ENCODE results near the gene WDR88. TPM values are rescaled to one million over a fixed set of nuclear protein-coding genes. Genes with fewer than 3 reads are reported as not detected.
"Not testable (repeated sequence)": the region's sequence is repeated elsewhere in the genome, so short reads cannot be mapped to it uniquely, and the experiment has no call there.

Gene WDR88
- total RNA-seq, 2 experiments from 2014 or later = 0.16 TPM; not detected in 1

DNA sequence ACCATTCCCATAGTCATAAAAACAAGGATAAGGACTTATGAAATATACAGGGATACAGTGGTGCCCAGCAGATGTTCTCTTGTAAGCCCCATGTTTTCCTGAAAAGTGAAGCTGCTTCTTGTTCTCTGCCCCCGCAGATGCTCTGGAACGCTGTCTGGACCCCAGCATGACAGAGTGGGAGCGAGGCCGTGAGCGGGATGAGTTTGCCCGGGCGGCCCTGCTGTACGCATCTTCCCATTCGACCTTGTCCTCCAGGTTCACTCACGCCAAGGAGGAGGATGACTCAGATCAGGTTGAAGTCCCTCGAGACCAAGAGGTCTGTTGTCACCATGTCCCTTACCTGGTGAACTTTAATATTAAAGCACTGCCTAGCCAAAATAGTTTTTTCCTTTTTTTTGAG lies 20.3 kb upstream of the WDR88 start:
- H3K27ac Mint-ChIP-seq = no peak overlapping the region
- peaks cover 20% of the 10 kb centered on the region for H3K36me3 Mint-ChIP-seq
- no peaks in the 10 kb centered on the region for H3K4me1 Mint-ChIP-seq
- no peak overlapping the region for H3K4me3 Mint-ChIP-seq
- no peaks in the 10 kb centered on the region for H3K9me3 Mint-ChIP-seq
- no peak for DNase-seq
- H3K27me3 Mint-ChIP-seq = no peaks in the 10 kb centered on the region

DNA sequence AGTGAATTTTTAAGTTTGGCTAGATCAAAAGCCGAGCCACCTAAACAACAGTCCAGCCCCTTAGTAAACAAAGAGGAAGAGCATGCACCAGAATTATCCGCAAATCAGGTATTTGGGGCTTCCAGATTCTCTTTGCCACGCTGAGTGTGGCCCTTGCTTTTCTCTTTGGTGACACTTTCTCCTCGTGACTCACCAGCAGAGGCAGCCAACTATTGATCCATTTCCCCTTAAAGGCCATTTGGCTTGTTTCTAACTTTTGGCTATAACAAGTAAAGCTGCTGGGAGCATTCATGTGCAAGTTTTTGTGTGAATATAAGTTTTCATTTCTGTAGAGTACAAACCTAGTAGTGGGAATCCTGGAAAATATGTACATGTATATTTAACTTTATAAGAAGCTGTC lies 17.6 kb upstream of the WDR88 start:
- no peaks in the 10 kb centered on the region for H3K27me3 Mint-ChIP-seq
- no peak overlapping the region for H3K27ac Mint-ChIP-seq
- H3K4me1 Mint-ChIP-seq = no peaks in the 10 kb centered on the region
- H3K4me3 Mint-ChIP-seq = no peak overlapping the region
- H3K36me3 Mint-ChIP-seq = peaks cover 22% of the 10 kb centered on the region
- no peak for DNase-seq
- no peaks in the 10 kb centered on the region for H3K9me3 Mint-ChIP-seq

DNA sequence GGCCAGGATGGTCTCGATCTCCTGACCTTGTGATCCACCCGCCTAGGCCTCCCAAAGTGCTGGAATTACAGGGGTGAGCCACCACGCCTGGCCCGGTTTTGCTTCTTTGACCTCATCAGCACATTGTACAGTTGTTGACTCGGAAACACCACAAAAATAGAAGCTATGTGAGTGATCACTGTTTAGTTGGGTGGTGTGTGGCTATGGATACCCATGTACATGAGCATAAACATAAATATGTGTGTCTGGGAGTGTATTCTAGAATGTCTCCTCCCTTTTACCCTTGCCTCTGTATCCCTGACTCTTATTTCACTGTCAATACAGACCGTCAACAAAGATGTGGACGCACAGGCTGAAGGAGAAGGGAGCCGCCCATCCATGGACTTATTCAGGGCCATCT lies 14.4 kb upstream of the WDR88 start:
- Mint-ChIP-seq H3K36me3 (peaks cover 19% of the 10 kb centered on the region), H3K27ac (no peak overlapping the region), H3K27me3 (no peaks in the 10 kb centered on the region)

DNA sequence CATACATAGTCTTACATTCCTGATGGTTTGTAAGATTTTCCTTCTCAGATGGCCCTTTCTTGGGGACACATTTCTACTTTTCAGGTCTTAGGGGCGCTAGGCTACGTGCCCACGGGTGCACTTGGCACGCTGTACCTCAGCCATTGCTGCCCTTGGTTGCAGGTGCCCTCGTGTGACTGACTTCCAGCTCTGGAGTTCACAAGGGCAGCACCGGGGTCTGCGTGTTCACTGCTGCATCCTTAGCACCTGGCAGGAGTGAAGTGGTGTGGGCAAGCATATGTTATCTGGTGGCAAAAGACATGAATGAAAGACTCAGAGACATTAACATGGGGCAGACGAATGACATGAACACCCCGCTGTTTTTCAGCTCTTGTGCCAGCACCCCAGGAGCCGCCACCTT lies 13.3 kb upstream of the WDR88 start:
- DNase-seq = no peak
- Mint-ChIP-seq H3K9me3 (no peaks in the 10 kb centered on the region), H3K4me3 (no peak overlapping the region), H3K27me3 (no peaks in the 10 kb centered on the region), H3K36me3 (peaks cover 19% of the 10 kb centered on the region), H3K27ac (no peak overlapping the region), H3K4me1 (no peaks in the 10 kb centered on the region)

More for the DNA sequence above, 14.4 kb upstream of the WDR88 start:
- Mint-ChIP-seq H3K4me3 (no peak overlapping the region), H3K4me1 (no peaks in the 10 kb centered on the region), H3K9me3 (no peaks in the 10 kb centered on the region)
- no peak for DNase-seq

DNA sequence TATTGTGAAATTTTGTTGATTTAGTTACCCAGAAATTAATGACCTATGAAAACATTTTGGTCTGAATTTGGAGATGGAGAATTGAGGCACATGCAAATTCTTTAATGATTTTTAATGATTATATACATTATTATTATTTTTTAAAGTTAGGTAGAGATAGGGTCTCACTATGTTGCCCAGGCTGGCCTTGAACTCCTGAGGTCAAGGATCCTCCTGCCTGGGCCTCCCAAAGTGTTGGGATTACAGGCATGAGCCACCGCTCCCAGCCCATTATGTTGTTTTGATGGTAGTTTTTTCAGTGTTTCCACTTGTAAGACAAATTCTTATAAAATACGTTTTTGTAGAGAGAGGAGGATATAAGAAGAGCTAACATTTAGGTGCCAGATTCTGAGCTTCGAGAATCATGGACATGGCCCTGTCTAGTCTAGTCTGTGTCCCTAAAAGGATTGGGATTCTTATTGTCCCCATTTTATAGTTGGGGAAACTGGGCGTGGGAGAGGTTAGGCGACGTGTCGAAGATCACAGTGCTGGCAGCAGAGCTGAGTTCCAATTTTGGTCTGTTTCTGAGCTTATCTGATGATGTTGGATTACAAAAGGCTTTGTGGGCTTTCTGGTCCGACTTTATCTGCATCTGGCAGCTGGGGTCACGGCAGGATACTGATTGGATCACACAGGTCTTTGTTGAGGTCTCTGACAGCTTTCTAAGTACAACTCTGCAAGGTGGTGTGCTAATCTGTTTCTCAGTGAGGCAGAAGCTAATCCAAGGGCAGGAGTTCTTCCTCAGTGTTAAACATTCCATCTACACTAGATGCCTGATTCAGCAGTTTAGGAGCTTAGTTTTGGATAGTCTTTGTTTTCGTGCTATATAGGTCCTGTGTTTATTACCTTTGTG lies 7.5 kb upstream of the WDR88 start:
- H3K27ac Mint-ChIP-seq = no peak overlapping the region
- no peaks in the 10 kb centered on the region for H3K27me3 Mint-ChIP-seq
- H3K4me3 Mint-ChIP-seq = no peak overlapping the region

DNA sequence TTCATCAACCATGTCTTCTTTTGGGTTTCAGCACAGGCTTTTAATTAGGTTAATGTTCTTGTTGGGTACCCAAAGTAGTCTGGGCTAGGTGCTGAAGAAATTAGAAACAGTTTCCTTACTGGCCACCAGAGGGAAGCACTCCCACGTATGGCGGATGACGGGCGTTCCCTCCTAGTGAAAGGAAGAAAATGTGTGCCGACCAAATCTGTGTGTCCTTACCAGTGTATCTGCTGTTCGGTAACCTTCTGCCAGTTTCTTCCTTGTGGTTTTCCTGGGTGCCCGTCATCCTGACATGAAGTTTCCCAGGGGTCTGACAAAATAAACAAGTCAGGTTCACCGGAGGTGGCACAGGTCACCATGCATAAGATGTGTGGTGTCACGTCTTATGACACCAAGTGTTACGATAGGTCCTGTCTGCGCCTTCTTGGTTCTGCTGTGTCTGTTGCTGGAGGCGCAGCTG lies 6.0 kb upstream of the WDR88 start:
- H3K36me3 Mint-ChIP-seq = peaks cover 10% of the 10 kb centered on the region
- DNase-seq = peak; percentile 34
- H3K9me3 Mint-ChIP-seq = no peaks in the 10 kb centered on the region
- no peaks in the 10 kb centered on the region for H3K27me3 Mint-ChIP-seq
- H3K27ac Mint-ChIP-seq = no peak overlapping the region
- H3K4me1 Mint-ChIP-seq = no peaks in the 10 kb centered on the region
- H3K4me3 Mint-ChIP-seq = no peak overlapping the region

More for the DNA sequence above, 7.5 kb upstream of the WDR88 start:
- Mint-ChIP-seq H3K4me1 (no peaks in the 10 kb centered on the region), H3K9me3 (no peaks in the 10 kb centered on the region), H3K36me3 (peaks cover 10% of the 10 kb centered on the region)
- no peak for DNase-seq

DNA sequence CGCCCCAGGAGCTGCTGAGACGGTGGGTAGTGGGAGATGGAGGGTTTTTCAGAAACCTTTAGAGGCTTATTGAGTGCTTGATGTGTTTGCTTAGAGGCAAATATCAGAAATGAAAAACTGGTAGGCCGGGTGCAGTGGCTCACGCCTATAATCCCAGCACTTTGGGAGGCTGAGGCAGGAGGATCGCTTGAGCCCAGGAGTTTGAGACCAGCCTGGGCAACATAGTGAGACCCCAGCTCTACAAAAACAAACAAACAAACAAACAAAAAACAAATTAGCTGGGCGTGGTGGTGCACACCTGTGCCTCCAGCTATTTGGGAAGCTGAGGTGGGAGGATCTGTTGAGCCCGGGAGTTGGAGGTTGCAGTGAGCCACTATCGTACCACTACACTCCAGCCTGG lies 5.2 kb upstream of the WDR88 start:
- not testable (repeated sequence) for H3K27me3 Mint-ChIP-seq, H3K4me1 Mint-ChIP-seq, H3K9me3 Mint-ChIP-seq, DNase-seq, H3K36me3 Mint-ChIP-seq, H3K27ac Mint-ChIP-seq, H3K4me3 Mint-ChIP-seq

DNA sequence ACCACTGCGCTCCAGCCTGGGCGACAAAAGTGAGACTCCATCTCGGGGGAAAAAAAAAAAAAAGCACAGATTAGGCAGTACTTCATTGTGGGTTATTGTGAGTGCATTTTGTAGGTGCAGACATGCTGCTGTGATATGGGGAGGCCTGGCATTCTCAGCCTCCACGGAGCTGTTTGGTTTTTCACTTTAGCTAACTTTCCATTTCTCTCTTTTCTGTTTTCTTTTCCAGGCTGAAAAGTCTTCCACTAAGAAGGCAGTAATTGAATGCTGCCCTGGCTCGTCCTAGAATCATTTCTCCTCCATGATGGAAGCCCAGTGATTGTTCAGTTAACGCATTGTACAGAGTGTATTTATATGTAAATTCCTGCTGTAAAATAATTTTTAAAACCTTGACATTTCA lies 2.0 kb upstream of the WDR88 start:
- H3K27ac Mint-ChIP-seq = no peak overlapping the region
- H3K9me3 Mint-ChIP-seq = no peaks in the 10 kb centered on the region
- H3K36me3 Mint-ChIP-seq = peaks cover 12% of the 10 kb centered on the region
- no peak for DNase-seq
- no peaks in the 10 kb centered on the region for H3K4me1 Mint-ChIP-seq
- no peak overlapping the region for H3K4me3 Mint-ChIP-seq
- no peaks in the 10 kb centered on the region for H3K27me3 Mint-ChIP-seq

DNA sequence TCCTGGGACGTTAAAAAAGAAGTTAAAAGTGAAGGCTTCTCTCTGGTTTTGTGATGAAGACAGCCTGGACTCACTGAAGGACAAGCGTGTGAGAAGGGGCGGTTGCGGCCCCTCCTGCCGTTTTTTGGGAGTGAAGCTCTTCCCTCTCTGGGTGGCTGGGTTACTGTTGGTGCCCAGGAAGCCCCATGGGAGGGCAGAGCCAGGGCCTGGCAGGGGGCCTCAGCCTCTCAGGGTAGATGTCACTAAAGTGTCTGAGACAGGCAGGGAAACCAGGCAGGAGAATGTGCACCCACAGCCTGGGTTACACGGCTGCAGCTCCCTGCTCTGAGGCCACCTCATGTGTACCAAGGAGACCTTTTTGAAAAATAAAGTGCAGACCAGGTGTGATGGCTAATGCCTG lies 1.5 kb upstream of the WDR88 start:
- Mint-ChIP-seq H3K27me3 (no peaks in the 10 kb centered on the region), H3K27ac (peak overlapping the region; percentile 58), H3K4me3 (no peak overlapping the region), H3K4me1 (peaks cover 2% of the 10 kb centered on the region), H3K9me3 (no peaks in the 10 kb centered on the region), H3K36me3 (peaks cover 10% of the 10 kb centered on the region)
- no peak for DNase-seq

DNA sequence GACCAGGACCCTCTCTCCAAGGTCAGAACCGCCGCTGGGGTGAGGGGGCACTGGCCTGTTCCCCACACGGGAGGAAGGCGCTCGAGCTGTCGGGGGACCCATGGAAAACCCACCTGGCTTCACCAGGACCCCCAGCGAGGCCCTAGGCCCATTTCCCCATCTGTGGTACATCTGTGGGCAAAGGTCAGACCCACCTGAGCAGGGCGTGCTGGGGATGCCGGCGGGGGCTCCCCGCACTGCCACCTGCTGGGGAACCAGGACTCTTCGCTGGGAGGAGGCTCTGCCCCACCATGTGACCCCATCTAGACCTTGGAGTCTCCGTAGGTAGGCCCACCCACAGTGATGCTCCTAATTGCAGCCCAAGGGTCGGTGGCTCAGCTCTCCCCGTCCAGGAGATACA lies 511 bp downstream of the WDR88 start:
- no peak for DNase-seq
- Mint-ChIP-seq H3K27me3 (no peaks in the 10 kb centered on the region), H3K4me1 (peaks cover 2% of the 10 kb centered on the region), H3K4me3 (no peak overlapping the region), H3K27ac (no peak overlapping the region), H3K9me3 (no peaks in the 10 kb centered on the region), H3K36me3 (peaks cover 8% of the 10 kb centered on the region)

DNA sequence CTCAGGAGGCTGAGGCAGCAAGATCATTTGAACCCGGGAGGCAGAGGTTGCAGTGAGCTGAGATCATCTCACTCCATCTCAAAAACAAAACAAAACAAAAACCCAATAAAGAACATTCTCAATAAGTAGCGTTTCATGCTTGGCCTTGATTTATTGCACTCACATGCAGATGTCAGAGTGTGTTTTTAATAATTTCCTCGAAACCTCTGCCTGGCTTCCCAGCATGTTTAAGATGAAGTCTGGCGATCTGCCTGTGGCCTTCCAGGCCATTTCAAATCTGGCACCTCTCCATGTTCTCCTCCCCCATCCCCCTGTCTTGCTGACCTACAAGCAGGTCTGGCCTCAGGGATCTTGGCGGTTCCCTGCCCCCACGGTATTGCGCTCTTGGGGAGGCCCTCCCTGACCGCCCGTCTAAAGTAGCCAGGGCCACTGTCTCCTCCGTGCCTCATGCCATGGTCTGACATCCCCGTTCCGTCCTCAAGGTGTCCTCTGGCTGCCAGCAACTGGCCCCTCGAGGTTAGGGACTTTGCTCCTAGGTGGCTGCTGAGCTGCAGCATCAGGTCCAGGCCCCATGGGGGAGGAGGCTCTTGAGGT lies 1.6 kb downstream of the WDR88 start:
- peaks cover 2% of the 10 kb centered on the region for H3K4me1 Mint-ChIP-seq

DNA sequence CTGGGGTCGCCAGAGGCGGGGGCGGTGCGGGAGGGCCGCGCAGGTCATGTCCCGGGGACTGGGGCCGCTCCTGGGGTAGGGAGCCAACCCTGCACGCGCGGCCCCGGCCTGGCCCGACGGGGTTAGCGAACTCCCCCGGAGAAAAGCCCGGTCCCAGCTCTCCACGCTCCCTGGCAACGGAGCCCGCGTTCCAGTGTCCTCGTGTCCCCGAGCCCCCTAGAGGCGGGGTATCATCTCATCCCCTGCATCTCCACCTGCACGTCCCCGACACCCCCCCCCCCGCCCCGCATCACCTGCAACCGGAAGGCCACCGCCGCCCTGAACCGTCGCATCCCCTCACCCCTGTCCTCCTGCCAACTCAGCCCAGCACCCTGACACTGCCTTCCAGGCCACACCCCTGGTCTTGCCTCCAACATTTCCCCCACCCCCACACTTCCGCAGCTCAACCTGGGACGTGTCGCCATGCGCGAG lies 2.7 kb downstream of the WDR88 start:
- peak overlapping the region; percentile 73 for H3K4me3 Mint-ChIP-seq
- no peaks in the 10 kb centered on the region for H3K27me3 Mint-ChIP-seq
- H3K4me1 Mint-ChIP-seq = peaks cover 2% of the 10 kb centered on the region
- no peaks in the 10 kb centered on the region for H3K9me3 Mint-ChIP-seq
- DNase-seq = peak; percentile 74
- no peak overlapping the region for H3K27ac Mint-ChIP-seq
- H3K36me3 Mint-ChIP-seq = peaks cover 6% of the 10 kb centered on the region

More for the DNA sequence above, 1.6 kb downstream of the WDR88 start:
- DNase-seq = no peak
- H3K9me3 Mint-ChIP-seq = no peaks in the 10 kb centered on the region
- no peaks in the 10 kb centered on the region for H3K27me3 Mint-ChIP-seq
- no peak overlapping the region for H3K27ac Mint-ChIP-seq
- peaks cover 6% of the 10 kb centered on the region for H3K36me3 Mint-ChIP-seq
- H3K4me3 Mint-ChIP-seq = peak overlapping the region; percentile 42

DNA sequence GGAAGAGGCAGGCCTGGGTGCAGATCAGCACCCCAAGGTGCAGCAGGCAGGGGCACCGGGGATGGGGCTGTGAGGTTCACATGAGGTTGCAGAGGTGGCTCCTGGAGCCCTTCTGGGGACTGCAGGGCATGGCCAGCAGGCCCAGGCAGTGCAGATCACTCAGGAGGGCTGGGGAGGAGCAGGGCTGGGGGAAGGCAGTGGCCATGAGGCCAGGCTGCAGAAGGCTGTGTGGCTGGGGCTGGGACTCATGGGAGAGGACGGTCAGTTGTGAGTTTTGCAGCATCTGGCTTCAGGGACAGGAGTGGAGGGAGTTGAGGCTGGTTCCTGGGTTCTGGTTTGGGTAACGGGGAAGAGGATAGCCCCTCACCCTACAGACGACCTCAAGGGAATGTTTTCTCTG lies 7.3 kb downstream of the WDR88 start:
- Mint-ChIP-seq H3K9me3 (no peaks in the 10 kb centered on the region), H3K4me1 (peaks cover 7% of the 10 kb centered on the region), H3K27ac (no peak overlapping the region), H3K27me3 (peaks cover 4% of the 10 kb centered on the region), H3K4me3 (no peak overlapping the region), H3K36me3 (no peaks in the 10 kb centered on the region)
- DNase-seq = no peak

DNA sequence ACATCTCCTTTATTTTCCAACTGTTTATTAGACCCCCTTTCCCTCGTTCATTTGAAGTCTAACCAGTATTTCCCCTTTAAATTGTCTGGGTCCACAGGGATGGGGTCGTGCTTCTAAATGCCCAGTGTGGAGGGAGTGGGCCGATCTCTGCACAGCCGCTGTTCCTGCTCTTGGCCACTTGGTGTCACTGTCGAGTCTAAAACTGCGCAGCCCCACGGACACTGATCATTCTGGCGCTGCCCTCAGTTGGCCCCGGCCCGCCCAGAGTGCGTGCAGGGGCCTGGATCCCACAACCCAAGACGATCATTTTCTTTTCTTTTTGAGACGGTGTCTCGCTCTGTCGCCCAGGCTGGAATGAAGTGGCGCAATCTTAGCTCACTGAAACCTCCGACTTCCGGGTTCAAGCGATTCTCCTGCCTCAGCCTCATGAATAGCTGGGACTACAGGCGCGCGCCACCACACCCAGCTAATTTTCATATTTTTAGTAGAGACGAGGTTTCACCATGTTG lies 12.0 kb downstream of the WDR88 start:
- peak; percentile 46 for DNase-seq
- Mint-ChIP-seq H3K27me3 (peaks cover 4% of the 10 kb centered on the region), H3K27ac (no peak overlapping the region), H3K9me3 (no peaks in the 10 kb centered on the region), H3K36me3 (no peaks in the 10 kb centered on the region), H3K4me3 (no peak overlapping the region), H3K4me1 (peaks cover 5% of the 10 kb centered on the region)

DNA sequence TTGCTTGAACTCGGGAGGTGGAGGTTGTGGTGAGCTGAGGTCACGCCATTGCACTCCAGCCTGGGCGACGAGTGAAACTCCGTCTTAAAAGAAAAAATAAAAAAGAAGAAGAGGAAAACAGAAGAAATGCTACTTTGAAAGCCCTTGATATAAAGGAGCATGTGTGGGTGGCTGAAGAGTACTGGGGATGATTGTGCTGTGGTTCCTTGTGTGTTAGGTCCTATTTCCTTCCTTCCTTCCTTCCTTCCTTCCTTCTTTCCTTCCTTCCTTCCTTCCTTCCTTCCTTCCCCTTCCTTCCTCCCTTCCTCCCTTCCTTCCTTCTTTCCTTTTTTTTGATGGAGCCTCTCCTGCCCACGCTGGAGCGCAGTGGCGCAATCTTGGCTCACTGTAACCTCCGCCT lies 14.3 kb downstream of the WDR88 start:
- H3K27ac Mint-ChIP-seq = no peak overlapping the region
- peaks cover 5% of the 10 kb centered on the region for H3K4me1 Mint-ChIP-seq
- no peak for DNase-seq
- no peaks in the 10 kb centered on the region for H3K9me3 Mint-ChIP-seq
- H3K36me3 Mint-ChIP-seq = no peaks in the 10 kb centered on the region
- peaks cover 4% of the 10 kb centered on the region for H3K27me3 Mint-ChIP-seq
- no peak overlapping the region for H3K4me3 Mint-ChIP-seq
